Memory B cell (primary cell): ENCODE results near the gene ZFYVE28.

Experiments
- ATAC-seq: fragments of 150-1000 bp; cut with Tn5 transposase; 2 replicates; pipeline ENCODE4 v1.10.0; 2021; ENCODE audit warnings: low read depth, mild to moderate bottlenecking, moderate library complexity
- DNase-seq, 2 donors: peaks; one replicate each; pipeline ENCODE4 v3.0.0; 2022; ENCODE audit warnings: low spot score in 2 of 2
- H3K27ac Mint-ChIP-seq: one replicate; pipeline ENCODE4 v1.8.0; 2022; ENCODE audit warnings: mild to moderate bottlenecking, moderate library complexity, mixed read lengths
- H3K27me3 Mint-ChIP-seq: one replicate; pipeline ENCODE4 v1.8.0; 2022; ENCODE audit warnings: mixed read lengths
- H3K36me3 Mint-ChIP-seq: one replicate; pipeline ENCODE4 v1.8.0; 2022; ENCODE audit warnings: mild to moderate bottlenecking, mixed read lengths
- H3K4me1 Mint-ChIP-seq: one replicate; pipeline ENCODE4 v1.8.0; 2022; ENCODE audit warnings: mixed read lengths
- H3K4me3 Mint-ChIP-seq: one replicate; pipeline ENCODE4 v1.8.0; 2022; ENCODE audit warnings: mild to moderate bottlenecking, moderate library complexity, mixed read lengths
- H3K9me3 Mint-ChIP-seq: one replicate; pipeline ENCODE4 v1.8.0; 2022; ENCODE audit warnings: mixed read lengths

Gene ZFYVE28

DNA sequence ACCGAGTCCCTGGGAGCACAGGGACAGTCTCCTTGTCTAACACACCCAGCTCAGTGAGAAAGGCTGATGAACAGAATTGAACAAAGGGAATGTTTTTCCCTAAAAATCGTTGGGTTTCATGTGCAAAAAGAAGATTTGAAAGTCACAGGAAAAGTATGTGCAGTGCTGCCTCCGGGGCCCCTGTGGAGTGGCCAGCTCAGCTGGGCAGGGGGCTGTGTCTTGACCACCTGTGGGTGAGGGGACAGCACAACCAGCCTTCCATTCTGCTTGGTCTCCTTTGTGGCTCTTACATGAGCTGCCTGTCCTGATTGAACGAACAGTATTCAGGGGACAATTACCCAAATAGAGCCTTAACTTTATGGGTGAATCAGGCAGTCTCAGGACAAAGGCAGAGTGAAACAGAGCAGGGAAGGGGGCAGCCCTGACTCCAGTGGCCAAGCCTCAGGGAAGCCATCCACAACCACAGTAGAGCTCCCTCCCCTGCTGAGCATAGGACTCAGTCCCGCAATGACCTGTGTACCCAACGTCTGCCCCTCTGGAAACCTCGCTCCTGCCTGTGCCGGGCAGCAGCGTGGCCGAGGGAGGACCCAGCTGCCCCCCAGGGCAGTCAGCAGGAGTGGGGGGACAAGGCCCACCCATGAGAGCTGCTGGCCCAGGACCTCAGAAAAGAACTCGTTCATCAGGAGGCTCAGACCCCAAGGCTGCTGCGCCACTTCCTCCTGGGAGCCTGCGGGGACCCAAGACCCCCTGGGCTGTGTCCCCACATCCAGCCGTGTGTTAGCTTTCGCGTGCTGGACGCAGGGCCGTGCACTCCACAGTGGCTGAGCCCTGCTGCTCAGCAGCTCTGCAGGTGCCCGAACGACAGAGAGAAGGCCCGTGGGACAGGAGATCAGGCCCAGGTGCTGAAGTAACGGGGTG, 96.9 kb downstream of the ZFYVE28 start:
- H3K4me1 Mint-ChIP-seq, result no peaks in the 10 kb centered on the region
- no peak for ATAC-seq
- DNase-seq, result no peak
- H3K27me3 Mint-ChIP-seq, result peaks cover 10% of the 10 kb centered on the region
- H3K9me3 Mint-ChIP-seq, result peaks cover 1% of the 10 kb centered on the region
- no peak overlapping the region for H3K27ac Mint-ChIP-seq
- H3K4me3 Mint-ChIP-seq, result no peak overlapping the region
- H3K36me3 Mint-ChIP-seq, result no peaks in the 10 kb centered on the region

DNA sequence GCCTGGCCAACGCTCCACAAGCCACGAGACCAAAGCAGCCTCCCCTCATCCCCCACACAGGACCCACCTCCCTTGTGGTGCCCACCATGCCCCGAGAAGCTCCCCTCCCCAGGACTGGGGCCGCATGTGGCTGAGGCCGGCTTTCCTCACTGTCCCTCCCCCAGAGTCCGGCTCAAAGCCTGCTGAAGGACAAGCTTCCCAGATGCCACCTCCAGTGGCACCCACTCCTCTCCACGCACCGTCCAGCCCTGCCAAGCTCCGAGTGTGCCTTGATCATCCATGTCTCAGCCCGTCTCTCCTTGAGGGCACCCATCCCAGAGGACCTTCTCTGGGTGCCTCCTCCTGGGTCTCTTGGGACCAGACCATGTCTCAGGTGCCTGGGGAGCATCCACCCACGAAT, 97.7 kb downstream of the ZFYVE28 start:
- ATAC-seq (no peak), DNase-seq (no peak)
- Mint-ChIP-seq H3K9me3 (peaks cover 3% of the 10 kb centered on the region), H3K36me3 (peaks cover 2% of the 10 kb centered on the region), H3K27ac (no peak overlapping the region), H3K4me3 (no peak overlapping the region), H3K4me1 (no peaks in the 10 kb centered on the region), H3K27me3 (peaks cover 10% of the 10 kb centered on the region)

DNA sequence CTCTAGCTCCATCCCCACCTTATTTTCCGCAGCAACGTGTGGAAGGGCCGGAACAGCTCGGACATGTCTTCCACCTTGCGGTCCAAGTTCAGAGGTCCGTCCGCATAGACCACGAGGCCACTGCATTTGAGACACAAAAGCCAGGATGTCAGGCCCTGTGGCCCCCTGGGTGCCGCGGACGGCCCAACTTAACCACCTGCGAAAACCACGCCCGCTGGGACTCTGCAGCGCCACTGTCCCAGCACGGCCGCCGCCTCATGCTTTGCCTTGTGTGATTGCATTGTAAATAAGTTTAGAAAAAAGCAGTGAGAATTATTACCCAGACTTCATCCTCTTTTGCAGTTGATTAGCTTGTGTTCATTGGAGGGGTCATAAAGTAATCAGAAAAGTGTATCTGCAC, 98.3 kb downstream of the ZFYVE28 start:
- Mint-ChIP-seq H3K4me1 (no peaks in the 10 kb centered on the region), H3K4me3 (no peak overlapping the region), H3K27me3 (peaks cover 10% of the 10 kb centered on the region), H3K9me3 (peaks cover 4% of the 10 kb centered on the region), H3K36me3 (peaks cover 2% of the 10 kb centered on the region), H3K27ac (no peak overlapping the region)
- no peak for DNase-seq
- ATAC-seq, result peak; percentile 32

DNA sequence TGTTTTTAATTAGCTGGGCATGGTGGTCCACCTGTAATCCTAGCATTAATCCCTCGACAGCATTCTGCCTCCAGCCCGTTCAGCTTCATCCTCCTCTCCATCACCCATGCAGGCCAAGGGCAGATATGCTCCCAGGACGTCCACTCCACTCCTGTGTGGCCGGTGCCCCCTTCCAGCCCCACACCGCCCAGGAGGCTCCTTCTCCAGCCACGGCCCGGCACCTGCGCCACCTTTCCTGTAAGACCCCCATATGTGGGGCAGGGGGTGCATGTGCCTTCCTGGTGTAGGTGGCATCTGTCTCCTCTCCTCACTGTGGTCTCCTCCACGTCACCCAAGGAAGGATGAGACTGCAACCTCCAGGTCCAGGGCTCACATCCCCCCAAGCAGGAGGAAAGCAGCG, 99.6 kb downstream of the ZFYVE28 start:
- Mint-ChIP-seq H3K36me3 (peaks cover 4% of the 10 kb centered on the region), H3K27me3 (peaks cover 10% of the 10 kb centered on the region), H3K4me3 (no peak overlapping the region), H3K9me3 (peaks cover 5% of the 10 kb centered on the region), H3K4me1 (no peaks in the 10 kb centered on the region), H3K27ac (no peak overlapping the region)
- DNase-seq (no peak), ATAC-seq (no peak)

DNA sequence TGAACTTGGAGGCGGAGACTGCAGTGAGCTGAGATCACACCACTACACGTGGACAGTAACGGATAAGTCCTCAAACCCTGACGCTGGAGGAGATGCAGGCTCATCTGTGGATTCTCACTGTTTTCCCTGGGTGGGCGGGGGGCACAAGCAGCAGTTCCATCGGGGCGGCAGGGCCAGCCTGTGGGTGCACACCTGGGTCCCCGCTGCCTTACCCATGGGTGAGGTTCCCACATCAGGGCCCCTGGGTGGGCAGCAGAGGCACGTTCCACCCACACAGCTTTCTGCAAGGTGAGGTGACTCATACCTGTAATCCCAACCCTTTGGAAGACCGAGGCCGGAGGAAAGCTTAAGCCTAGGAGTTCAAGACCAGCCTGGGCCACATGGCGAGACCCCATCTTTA, 100.0 kb downstream of the ZFYVE28 start:
- peaks cover 10% of the 10 kb centered on the region for H3K27me3 Mint-ChIP-seq
- H3K4me3 Mint-ChIP-seq, result no peak overlapping the region
- no peaks in the 10 kb centered on the region for H3K4me1 Mint-ChIP-seq
- ATAC-seq (no peak), DNase-seq (no peak)
- no peak overlapping the region for H3K27ac Mint-ChIP-seq
- peaks cover 4% of the 10 kb centered on the region for H3K36me3 Mint-ChIP-seq
- peaks cover 4% of the 10 kb centered on the region for H3K9me3 Mint-ChIP-seq

DNA sequence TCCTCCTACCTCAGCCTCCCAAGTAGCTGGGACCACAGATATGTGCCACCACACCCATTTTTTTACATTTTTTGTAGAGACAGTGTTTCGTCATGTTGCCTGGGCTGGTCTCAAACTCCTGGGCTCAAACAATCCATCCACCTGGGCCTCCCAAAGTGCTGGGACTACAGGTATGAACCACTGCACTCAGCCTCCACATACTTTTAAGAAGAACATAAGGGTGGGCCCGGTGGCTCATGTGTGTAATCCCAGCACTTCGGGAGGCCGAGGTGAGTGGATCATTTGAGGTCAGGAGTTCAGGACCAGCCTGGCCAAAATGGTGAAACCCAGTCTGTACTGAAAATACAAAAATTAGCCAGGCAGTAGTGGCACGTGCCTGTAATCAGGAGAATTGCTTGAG, 105.1 kb downstream of the ZFYVE28 start:
- no peak for DNase-seq
- H3K27me3 Mint-ChIP-seq, result no peaks in the 10 kb centered on the region

DNA sequence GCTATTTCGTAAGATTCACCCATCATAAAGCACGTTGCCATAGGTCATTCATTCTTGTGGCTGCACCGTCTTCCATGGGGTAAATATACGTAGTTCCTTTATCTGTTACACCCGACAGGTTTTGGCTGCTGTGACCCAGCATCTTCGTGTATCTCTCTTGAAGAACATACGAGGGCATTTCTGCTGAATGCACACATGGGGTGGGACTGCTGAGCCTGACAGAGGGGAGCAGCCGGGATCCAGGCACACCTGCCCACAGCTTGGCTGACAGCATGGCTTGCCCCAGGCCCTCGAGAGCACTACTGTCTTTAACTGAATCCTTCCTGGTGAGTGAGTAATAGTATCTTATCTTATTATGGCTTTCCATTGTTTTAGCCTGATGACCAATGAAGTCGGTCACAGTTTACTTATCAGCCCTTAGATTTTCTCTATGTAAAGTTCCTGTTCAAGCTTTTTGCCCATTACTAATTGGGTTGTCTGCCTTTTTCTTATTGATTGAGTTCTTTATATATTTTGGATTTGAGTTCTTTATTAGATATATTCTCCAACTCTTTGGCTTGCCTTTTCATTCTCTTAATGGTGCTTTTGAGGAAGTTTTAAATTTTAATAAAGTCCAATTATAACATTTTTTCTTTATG, 111.6 kb downstream of the ZFYVE28 start:
- H3K27ac Mint-ChIP-seq, result no peak overlapping the region
- H3K36me3 Mint-ChIP-seq, result peaks cover 12% of the 10 kb centered on the region
- ATAC-seq (no peak), DNase-seq (no peak)
- no peak overlapping the region for H3K4me3 Mint-ChIP-seq
- H3K27me3 Mint-ChIP-seq, result no peaks in the 10 kb centered on the region
- peaks cover 13% of the 10 kb centered on the region for H3K9me3 Mint-ChIP-seq
- no peaks in the 10 kb centered on the region for H3K4me1 Mint-ChIP-seq

More for the DNA sequence above, 105.1 kb downstream of the ZFYVE28 start:
- H3K36me3 Mint-ChIP-seq, result peaks cover 12% of the 10 kb centered on the region
- H3K4me1 Mint-ChIP-seq, result no peaks in the 10 kb centered on the region
- ATAC-seq, result no peak
- H3K27ac Mint-ChIP-seq, result no peak overlapping the region
- H3K4me3 Mint-ChIP-seq, result no peak overlapping the region
- H3K9me3 Mint-ChIP-seq, result peaks cover 12% of the 10 kb centered on the region

DNA sequence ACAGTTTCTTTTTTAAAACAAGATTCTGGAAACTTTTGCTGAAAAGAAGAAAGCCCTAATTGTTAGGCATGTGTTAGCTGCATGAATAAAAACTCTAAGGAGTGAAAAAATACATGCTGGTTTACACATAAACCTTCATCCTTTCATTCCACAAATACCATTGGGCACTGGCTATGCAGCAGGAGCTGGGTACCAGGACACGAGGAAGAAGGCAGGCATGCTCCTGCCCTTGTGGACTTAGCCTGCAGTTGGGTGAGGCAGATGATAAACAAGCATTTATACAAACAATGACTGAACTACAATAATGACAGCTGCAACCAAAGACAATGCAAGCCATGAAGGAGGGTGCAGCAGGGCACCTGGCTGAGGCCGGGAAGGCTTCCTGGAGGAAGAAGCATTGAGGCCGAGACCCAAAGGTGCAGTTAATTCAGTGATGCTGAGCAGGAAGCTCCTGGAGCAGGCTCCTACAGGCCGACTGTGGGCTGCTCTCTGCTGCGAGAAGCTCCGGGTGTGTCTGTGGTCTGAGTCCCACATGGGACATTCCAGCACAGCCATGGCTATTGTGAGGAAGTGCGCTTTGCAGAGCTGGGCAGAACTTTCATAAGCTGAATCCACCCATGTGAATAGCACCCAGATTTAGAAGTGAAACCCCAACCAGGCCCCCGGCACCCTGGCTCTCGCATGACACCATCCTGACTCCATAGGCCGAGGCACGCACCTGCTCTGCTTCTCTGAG, 112.5 kb downstream of the ZFYVE28 start:
- no peaks in the 10 kb centered on the region for H3K27me3 Mint-ChIP-seq
- H3K9me3 Mint-ChIP-seq, result peaks cover 13% of the 10 kb centered on the region

DNA sequence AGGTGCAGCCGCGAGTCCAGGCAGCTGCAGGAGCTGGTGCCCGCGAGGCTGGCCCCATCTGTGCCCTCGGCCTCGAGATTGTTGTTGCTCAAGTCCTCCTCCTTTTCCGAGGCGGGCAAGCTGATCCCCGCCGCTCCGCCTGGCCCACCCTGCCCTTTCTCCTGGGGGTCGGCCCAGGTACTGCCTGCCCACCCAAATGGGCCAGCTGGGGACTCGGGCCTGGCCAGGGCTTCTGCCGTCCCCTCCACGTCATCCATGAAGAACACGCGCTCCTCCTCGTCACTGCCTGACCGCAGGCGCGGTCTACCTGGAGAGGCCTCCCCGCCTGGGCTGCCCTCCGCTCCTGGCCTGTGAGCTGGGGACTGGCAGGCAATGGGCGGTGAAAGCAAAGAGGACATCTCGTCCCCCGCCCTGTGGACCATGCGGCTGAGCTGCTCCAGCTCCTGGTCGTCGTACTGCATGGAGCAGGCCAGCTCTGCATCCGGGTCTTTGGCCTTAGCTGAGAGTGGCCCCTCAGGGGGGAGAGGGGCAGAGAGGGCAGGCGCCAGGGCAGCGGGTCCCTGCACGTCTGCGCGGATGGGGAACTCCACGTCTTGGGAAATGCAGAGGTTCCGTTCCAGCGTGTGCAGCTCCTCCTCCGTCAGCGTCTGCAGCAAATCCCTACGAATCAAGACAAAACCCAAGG, 113.4 kb downstream of the ZFYVE28 start:
- Mint-ChIP-seq H3K27ac (no peak overlapping the region), H3K4me1 (no peaks in the 10 kb centered on the region), H3K9me3 (peaks cover 13% of the 10 kb centered on the region), H3K4me3 (no peak overlapping the region), H3K27me3 (no peaks in the 10 kb centered on the region), H3K36me3 (peaks cover 8% of the 10 kb centered on the region)
- DNase-seq (no peak), ATAC-seq (no peak)

More for the DNA sequence above, 112.5 kb downstream of the ZFYVE28 start:
- no peak for DNase-seq
- ATAC-seq, result no peak
- Mint-ChIP-seq H3K27ac (no peak overlapping the region), H3K4me3 (no peak overlapping the region), H3K36me3 (peaks cover 12% of the 10 kb centered on the region), H3K4me1 (no peaks in the 10 kb centered on the region)

DNA sequence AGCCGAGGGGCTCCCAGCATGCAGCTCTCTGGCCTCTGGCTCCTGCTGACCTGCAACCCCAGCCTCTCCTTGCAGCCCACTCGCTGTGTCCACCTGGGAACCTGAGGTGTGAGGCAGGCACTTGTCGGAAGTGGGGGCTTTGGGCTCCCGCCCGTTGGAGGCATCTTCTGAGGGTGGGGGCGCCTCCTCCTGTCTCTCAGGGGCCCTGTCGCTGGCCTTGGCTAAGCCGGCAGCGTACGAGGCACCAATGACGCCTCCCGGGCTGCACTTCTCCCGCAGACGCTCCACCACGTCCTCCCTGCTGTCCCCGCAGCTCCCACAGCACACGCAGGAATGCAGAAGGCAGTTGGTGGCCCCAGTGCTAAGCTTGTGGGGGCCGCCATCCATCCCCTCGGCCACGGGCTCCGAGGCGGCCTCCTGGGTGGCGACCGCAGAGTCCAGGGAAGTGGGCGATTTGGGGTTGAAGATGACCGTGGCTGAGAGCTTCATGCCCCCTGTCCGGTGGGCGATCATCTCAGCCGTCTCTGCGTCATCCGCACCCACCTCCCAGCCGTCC, 114.0 kb downstream of the ZFYVE28 start:
- no peak overlapping the region for H3K27ac Mint-ChIP-seq
- H3K27me3 Mint-ChIP-seq, result no peaks in the 10 kb centered on the region
- peaks cover 9% of the 10 kb centered on the region for H3K9me3 Mint-ChIP-seq
- H3K4me1 Mint-ChIP-seq, result no peaks in the 10 kb centered on the region
- DNase-seq (no peak), ATAC-seq (no peak)
- peaks cover 6% of the 10 kb centered on the region for H3K36me3 Mint-ChIP-seq
- no peak overlapping the region for H3K4me3 Mint-ChIP-seq

DNA sequence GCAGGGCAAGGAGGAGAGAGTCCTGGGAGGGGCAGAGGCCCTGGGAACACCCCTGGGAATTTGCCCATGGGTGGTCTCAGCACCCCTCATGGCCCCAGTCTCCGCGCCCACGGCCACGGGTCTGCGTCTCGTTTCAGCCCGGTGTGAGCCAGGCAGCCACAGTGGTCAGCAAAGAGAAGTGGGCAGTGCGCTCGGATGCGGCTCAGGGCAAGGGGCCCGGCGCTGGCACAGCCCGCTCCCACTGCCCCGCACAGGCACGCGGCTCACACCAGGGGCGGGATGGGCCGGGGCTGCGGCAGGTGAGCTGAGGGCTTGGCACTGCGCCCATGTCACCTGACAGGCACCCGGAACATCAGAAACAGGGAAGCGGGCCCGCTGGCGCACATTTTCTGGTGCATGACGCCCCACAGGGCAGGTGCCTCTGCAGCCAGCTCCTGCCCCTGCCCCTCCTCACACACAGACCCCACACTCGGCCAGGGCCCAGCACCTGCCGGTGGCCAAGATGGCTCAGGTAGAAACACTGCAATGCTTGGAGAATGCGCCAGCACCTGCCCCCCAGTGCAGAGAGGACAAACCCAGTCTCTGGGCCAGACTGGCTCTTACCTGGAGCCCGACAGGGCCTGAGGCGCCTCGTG, 114.6 kb downstream of the ZFYVE28 start:
- DNase-seq, result no peak

DNA sequence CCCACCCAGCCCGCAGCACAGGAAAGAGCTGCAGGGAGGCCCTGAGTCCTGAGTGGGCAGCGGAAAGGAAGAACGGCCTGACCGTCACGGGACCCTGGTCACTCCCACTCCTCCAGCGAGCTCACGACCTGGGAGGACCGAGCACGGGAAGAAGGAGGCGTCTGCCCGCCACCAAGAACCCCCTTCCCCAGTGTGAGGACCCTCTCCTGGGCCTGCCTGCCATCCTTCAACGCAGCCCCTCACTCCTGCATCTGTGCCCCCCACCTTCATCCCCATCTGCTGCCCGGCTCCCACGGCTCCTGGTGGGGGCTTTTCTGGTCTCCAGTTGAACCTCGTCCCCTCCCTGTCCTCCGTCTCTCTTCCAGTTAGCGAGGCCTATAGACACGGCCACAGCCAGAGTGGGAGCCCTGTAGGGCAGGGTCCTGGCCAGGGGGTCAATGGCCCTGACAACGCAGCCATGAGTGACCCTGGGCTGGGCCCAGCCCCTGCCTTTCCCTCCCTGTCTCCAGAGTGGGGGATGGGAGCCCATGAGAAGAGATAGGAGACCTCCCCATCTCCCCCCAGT, 115.2 kb downstream of the ZFYVE28 start:
- no peaks in the 10 kb centered on the region for H3K27me3 Mint-ChIP-seq
- H3K4me3 Mint-ChIP-seq, result no peak overlapping the region
- peaks cover 2% of the 10 kb centered on the region for H3K4me1 Mint-ChIP-seq
- ATAC-seq (no peak), DNase-seq (no peak)
- peaks cover 4% of the 10 kb centered on the region for H3K36me3 Mint-ChIP-seq
- peaks cover 5% of the 10 kb centered on the region for H3K9me3 Mint-ChIP-seq
- no peak overlapping the region for H3K27ac Mint-ChIP-seq

More for the DNA sequence above, 114.6 kb downstream of the ZFYVE28 start:
- no peak for ATAC-seq
- Mint-ChIP-seq H3K4me3 (no peak overlapping the region), H3K36me3 (peaks cover 6% of the 10 kb centered on the region), H3K9me3 (peaks cover 7% of the 10 kb centered on the region), H3K4me1 (no peaks in the 10 kb centered on the region), H3K27me3 (no peaks in the 10 kb centered on the region), H3K27ac (no peak overlapping the region)
